ENCODE data around the gene SLC37A3. TPM values are rescaled to one million over a fixed set of nuclear protein-coding genes. Genes with fewer than 3 reads are reported as not detected.
A peak's percentile ranks its signal among the peaks of the same experiment; 100 is the strongest.
"Not testable (repeated sequence)": the region's sequence is repeated elsewhere in the genome, so short reads cannot be mapped to it uniquely, and the experiment has no call there.

Gene SLC37A3
- total RNA-seq, 1 donor from 2014 or later = 7.5 TPM

DNA sequence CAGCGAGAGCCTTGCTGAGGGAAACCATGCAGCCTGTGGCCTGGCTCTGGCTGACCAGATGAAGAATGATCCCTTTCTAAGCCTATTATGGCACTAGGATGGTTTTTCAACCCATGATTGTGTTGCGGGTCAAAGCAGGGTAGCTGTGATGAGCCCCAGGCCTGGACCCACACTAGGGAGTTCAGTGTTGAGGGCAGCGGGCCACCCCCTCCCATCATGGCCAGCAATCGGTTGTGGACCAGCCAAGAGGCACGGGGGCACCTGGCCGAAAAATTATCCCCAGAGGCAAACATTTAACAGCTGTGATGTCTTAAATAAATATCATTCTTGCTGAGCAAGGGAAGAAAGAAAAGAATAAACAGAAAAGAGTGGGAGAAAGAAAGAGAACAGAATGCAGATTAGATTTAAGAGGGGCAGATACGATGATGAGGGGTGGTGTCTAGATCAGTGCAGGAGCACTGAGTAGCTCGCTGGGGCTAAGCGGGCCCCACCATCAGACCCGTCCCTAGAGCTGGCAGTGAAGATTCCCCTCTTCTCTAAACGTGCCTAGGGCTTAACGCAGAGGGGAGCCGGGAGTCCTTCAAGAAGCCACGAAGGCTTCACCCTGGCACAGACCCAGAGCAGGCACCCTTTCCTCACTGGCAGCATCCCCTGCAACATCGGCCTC is 82.7 kb downstream of the SLC37A3 start:
- Histone ChIP-seq H3K27me3 (ENCODE audit: low read depth) (no peaks in the 10 kb centered on the region), H3K4me3 (peak overlapping the region; percentile 42), H3K9me3 (replicated peaks) (peaks cover 21% of the 10 kb centered on the region), H3K4me1 (peaks cover 18% of the 10 kb centered on the region), H3K27ac (replicated peaks) (peak overlapping the region; percentile 36), H3K36me3 (peaks cover 8% of the 10 kb centered on the region)
- TF ChIP-seq, protein P1, sequence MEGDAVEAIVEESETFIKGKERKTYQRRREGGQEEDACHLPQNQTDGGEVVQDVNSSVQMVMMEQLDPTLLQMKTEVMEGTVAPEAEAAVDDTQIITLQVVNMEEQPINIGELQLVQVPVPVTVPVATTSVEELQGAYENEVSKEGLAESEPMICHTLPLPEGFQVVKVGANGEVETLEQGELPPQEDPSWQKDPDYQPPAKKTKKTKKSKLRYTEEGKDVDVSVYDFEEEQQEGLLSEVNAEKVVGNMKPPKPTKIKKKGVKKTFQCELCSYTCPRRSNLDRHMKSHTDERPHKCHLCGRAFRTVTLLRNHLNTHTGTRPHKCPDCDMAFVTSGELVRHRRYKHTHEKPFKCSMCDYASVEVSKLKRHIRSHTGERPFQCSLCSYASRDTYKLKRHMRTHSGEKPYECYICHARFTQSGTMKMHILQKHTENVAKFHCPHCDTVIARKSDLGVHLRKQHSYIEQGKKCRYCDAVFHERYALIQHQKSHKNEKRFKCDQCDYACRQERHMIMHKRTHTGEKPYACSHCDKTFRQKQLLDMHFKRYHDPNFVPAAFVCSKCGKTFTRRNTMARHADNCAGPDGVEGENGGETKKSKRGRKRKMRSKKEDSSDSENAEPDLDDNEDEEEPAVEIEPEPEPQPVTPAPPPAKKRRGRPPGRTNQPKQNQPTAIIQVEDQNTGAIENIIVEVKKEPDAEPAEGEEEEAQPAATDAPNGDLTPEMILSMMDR (IDR thresholded peaks at IDR 0.05; ENCODE audit: borderline replicate concordance) = no peak
- DNase-seq = no peak
- intact Hi-C loops (cut with micrococcal nuclease) = no loop called here

DNA sequence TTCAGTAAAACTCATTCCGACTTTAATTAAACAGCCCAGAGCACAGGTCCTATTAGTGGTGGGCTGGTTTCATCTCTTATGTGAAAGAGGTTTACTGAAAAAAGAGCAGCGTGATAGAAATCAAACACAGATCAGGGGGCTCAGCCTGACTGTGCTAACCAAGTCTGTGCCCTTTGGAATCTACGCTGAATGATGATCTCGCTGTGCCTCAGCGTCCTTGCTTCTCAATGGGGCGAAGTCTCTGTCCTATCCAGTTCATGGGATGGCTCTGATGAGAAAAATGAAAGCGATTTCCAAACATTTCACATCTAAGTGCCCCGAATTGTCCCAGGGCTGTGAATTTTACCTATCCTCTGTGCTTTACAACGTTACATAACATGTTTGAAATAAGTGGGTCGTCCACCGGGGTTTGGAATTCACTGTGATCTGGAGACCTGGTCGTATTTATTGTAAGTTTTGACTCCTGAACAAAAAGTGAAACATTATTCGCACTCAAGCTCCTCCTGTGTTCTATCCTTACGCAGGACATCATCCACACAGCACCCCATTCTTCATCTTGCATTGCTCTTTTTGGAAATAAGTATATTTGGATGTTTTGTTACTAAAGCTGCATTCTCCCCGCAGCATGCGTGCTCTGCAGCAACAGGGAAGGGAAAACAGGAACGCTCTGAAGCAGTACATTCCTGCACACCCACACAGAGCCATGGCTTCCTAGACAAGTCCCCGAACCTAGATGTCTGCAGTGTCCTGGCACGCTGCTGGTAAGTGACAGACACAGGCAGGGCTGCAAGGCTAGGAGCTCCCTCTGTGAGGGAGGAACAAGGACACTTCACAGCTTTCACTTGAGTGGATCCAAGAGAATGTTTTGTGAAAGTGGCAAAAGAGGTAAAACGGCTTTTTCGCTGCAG is 83.5 kb downstream of the SLC37A3 start:
- TF ChIP-seq, protein P1 (IDR thresholded peaks at IDR 0.05; ENCODE audit: borderline replicate concordance) = no peak
- peaks cover 8% of the 10 kb centered on the region for H3K36me3 ChIP-seq
- peaks cover 17% of the 10 kb centered on the region for H3K9me3 ChIP-seq (replicated peaks)
- no peak for DNase-seq
- no peaks in the 10 kb centered on the region for H3K27me3 ChIP-seq (ENCODE audit: low read depth)
- H3K4me3 ChIP-seq = no peak overlapping the region
- no peak overlapping the region for H3K27ac ChIP-seq (replicated peaks)
- intact Hi-C loops (cut with micrococcal nuclease) = no loop called here
- peaks cover 18% of the 10 kb centered on the region for H3K4me1 ChIP-seq

DNA sequence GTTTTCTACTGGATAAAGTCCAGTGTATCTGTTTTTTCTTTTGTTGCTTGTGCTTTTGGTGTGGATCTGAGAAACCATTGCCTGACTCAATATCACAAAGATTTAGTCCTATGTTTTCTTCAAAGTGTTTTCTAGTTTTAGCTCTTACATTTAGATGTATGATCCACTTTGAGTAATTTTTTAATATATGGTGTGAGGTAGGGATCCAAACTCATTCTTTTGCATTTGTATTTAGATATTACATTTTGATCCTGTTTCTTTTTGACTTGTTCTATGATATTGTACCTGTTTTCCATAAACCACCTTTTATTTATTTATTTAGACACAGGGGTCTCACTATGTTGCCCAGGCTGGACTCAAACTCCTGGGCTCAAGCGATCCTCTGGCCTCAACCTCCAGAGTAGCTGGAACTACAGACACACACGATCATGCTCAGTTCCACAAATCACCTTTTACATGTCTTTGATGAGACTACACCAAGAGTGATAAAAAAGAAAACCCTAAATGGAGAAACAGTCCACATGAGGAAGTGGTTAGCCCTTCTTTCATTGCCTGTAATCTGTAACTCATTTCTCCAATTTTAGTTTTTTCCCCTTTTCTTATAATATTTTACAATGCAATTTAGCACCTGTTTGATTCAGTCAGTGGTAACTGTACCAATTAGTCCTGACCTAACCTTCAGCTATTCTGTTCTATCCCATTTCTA is 86.0 kb downstream of the SLC37A3 start:
- intact Hi-C loops (cut with micrococcal nuclease) = no loop called here
- Histone ChIP-seq H3K9me3 (replicated peaks) (peaks cover 13% of the 10 kb centered on the region), H3K27ac (replicated peaks) (no peak overlapping the region), H3K27me3 (ENCODE audit: low read depth) (no peaks in the 10 kb centered on the region), H3K36me3 (peaks cover 8% of the 10 kb centered on the region), H3K4me1 (peaks cover 18% of the 10 kb centered on the region), H3K4me3 (no peak overlapping the region)
- no peak for DNase-seq
- TF ChIP-seq, protein P1 (IDR thresholded peaks at IDR 0.05; ENCODE audit: borderline replicate concordance) = no peak

DNA sequence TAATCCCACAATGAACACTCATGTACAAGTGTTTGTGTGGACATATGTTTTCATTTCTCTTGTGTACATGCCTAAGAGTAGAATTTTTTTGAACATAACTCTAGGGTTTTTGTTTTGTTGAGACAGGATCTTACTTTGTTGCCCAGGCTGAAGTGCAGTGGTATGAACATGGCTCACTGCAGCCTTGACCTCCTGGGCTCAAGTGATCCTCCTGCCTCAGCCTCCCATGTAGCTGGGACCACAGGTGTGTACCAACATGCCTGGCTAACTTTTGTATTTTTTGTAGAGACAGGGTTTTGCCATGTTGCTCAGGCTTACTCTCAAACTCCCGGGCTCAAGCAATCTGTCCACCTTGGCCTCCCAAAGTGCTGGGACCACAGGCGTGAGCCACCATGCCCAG is 87.2 kb downstream of the SLC37A3 start:
- H3K4me3 ChIP-seq; H3K27me3 ChIP-seq (ENCODE audit: low read depth); DNase-seq; H3K4me1 ChIP-seq; H3K27ac ChIP-seq (replicated peaks); H3K36me3 ChIP-seq; intact Hi-C loops (cut with micrococcal nuclease): not testable (repeated sequence)
- H3K9me3 ChIP-seq (replicated peaks) = peaks cover 13% of the 10 kb centered on the region

DNA sequence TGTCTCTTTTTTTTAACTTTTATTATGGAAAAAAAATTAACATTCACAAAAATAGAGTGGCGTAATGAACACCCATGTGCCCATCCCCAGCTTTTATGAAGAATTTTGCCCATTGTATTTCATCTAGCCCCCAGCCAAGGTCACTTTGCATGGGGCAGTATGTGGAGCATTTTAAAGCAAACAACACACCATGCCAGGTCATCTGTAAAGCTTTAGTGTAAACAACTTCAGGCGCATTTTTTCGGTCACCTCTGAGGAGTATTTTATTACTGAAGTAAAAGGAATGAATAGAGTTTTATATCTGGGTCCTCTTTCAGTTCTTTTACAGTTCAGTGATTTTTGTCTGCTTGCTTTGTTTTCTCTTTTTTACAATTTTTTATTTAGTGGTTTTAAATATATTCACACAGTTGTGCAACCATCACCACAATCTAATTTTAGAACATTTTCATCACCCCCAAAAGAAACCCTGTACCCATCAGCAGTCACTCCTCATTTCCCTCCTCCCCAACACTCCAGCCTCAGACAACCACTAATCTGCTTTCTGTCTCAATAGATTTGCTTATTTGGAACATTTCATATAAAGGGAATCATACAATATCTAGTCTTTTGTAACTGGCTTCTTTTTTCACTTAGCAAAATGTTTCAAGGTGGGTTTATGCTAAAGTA is 87.9 kb downstream of the SLC37A3 start:
- H3K27ac ChIP-seq (replicated peaks) = no peak overlapping the region
- no peak overlapping the region for H3K4me3 ChIP-seq
- TF ChIP-seq, protein P1 (IDR thresholded peaks at IDR 0.05; ENCODE audit: borderline replicate concordance) = no peak
- peaks cover 13% of the 10 kb centered on the region for H3K9me3 ChIP-seq (replicated peaks)
- no peaks in the 10 kb centered on the region for H3K27me3 ChIP-seq (ENCODE audit: low read depth)
- peaks cover 3% of the 10 kb centered on the region for H3K4me1 ChIP-seq
- peaks cover 8% of the 10 kb centered on the region for H3K36me3 ChIP-seq
- intact Hi-C loops (cut with micrococcal nuclease) = no loop called here
- no peak for DNase-seq
